Fibroblast of skin of abdomen (primary cell): ENCODE data around the gene SLC37A3.
"Not testable (repeated sequence)": the region's sequence is repeated elsewhere in the genome, so short reads cannot be mapped to it uniquely, and the experiment has no call there.

Experiments used
- DNase-seq: peaks from one replicate; pipeline ENCODE4 v3.0.0-alpha.2; 2013

Gene SLC37A3

GRCh38 chr7:140347218-140347617 lies 51.1 kb downstream of the SLC37A3 start:
- DNase-seq: no peak

- no peak for DNase-seq
Observed at GRCh38 chr7:140345426-140345825, 52.9 kb downstream of the SLC37A3 start.

GRCh38 chr7:140342727-140343514 lies 55.4 kb downstream of the SLC37A3 start:
- peak; percentile 23 for DNase-seq

GRCh38 chr7:140338959-140339358 lies 59.4 kb downstream of the SLC37A3 start:
- DNase-seq: not testable (repeated sequence)

GRCh38 chr7:140334341-140335057 lies 63.8 kb downstream of the SLC37A3 start:
- no peak for DNase-seq

GRCh38 chr7:140333686-140334085 lies 64.6 kb downstream of the SLC37A3 start:
- no peak for DNase-seq

GRCh38 chr7:140333223-140333622 lies 65.1 kb downstream of the SLC37A3 start:
- DNase-seq: no peak

GRCh38 chr7:140330595-140330994 lies 67.7 kb downstream of the SLC37A3 start:
- DNase-seq: no peak

GRCh38 chr7:140330128-140330527 lies 68.2 kb downstream of the SLC37A3 start:
- DNase-seq: no peak

- DNase-seq: no peak
Observed at GRCh38 chr7:140327261-140327661, 71.1 kb downstream of the SLC37A3 start.

GRCh38 chr7:140326116-140326928 lies 72.0 kb downstream of the SLC37A3 start:
- peak; percentile 54 for DNase-seq

GRCh38 chr7:140325600-140325999 lies 72.7 kb downstream of the SLC37A3 start:
- DNase-seq: no peak

GRCh38 chr7:140324714-140325113 lies 73.6 kb downstream of the SLC37A3 start:
- no peak for DNase-seq

GRCh38 chr7:140322759-140323158 lies 75.6 kb downstream of the SLC37A3 start:
- no peak for DNase-seq

- not testable (repeated sequence) for DNase-seq
Observed at GRCh38 chr7:140320078-140320477, 78.3 kb downstream of the SLC37A3 start.

- DNase-seq: no peak
Observed at GRCh38 chr7:140317999-140318398, 80.3 kb downstream of the SLC37A3 start.

- DNase-seq: no peak
Observed at GRCh38 chr7:140317597-140317996, 80.7 kb downstream of the SLC37A3 start.

GRCh38 chr7:140316165-140316661 lies 82.1 kb downstream of the SLC37A3 start:
- peak; percentile 65 for DNase-seq

- DNase-seq: no peak
Observed at GRCh38 chr7:140315498-140316164, 82.7 kb downstream of the SLC37A3 start.

- no peak for DNase-seq
Observed at GRCh38 chr7:140314573-140315480, 83.5 kb downstream of the SLC37A3 start.
